Tibial nerve (tissue), 4 donors: ENCODE data around the gene GJB2. TPM values are rescaled to one million over a fixed set of nuclear protein-coding genes. Genes with fewer than 3 reads are reported as not detected.

Experiments used
- DNase-seq, 2 donors: peaks; one replicate each; pipeline ENCODE4 v3.0.0-alpha.2; 2019; ENCODE audit warnings: low spot score in 2 of 2
- H3K27ac ChIP-seq, 4 donors: fragments of 200-600 bp; sonication (generic) in 3 of 4; one replicate each; pipeline ENCODE4 v1.5.1; 2017 to 2019; ENCODE audit warnings: mild to moderate bottlenecking in 1 of 4
- H3K27me3 ChIP-seq, 2 donors: fragments of 200-600 bp; sonication (generic) in 1 of 2; one replicate each; pipeline versions ENCODE4 v1.5.1 to v1.6.0; 2017 to 2019
- H3K36me3 ChIP-seq, 3 donors: fragments of 200-600 bp; sonication (generic); one replicate each; pipeline ENCODE4 v1.5.1; 2018 to 2019
- H3K4me1 ChIP-seq, 4 donors: fragments of 200-600 bp; sonication (generic) in 3 of 4; one replicate each; pipeline ENCODE4 v1.5.1; 2017 to 2019
- H3K4me3 ChIP-seq, 4 donors: fragments of 200-600 bp; sonication (generic) in 3 of 4; one replicate each; pipeline ENCODE4 v1.5.1; 2017 to 2019; ENCODE audit warnings: mild to moderate bottlenecking in 1 of 4, moderate library complexity in 1 of 4
- H3K9me3 ChIP-seq, 4 donors: fragments of 200-600 bp; sonication (generic) in 3 of 4; one replicate each; pipeline ENCODE4 v1.5.1; 2017 to 2019
- CTCF ChIP-seq, 5 experiments: fragments of 200-600 bp in 3 of 5; fragments of 450-650 bp in 2 of 5; sonication (generic) in 3 of 5; IDR thresholded peaks; one replicate each; pipeline ENCODE4 v1.5.1; 2016 to 2019; ENCODE audit warnings: antibody characterized with exemption in 5 of 5, mild to moderate bottlenecking in 3 of 5, moderate library complexity in 2 of 5
- EP300 ChIP-seq, 2 donors: sonication (generic); formaldehyde crosslinking; IDR thresholded peaks; one replicate each; pipeline ENCODE4 v1.6.1; 2017; ENCODE audit warnings: antibody characterized with exemption in 2 of 2, mild to moderate bottlenecking in 1 of 2
- POLR2A ChIP-seq, 2 donors: fragments of 450-650 bp; IDR thresholded peaks; one replicate each; pipeline ENCODE4 v1.6.1; 2017; ENCODE audit warnings: antibody characterized with exemption in 2 of 2, mild to moderate bottlenecking in 2 of 2, moderate library complexity in 2 of 2
- WGBS, 2 donors: methylation state at CpG; one replicate each; pipeline ENCODE4 v1.1.5; 2018; 5-methylcytosine and 5-hydroxymethylcytosine counted together
- total RNA-seq, 4 donors: library from RNA; depleted of rRNA; stranded (reverse); fragments of >200 nt; gene quantifications; one replicate each; pipeline ENCODE4 v1.1.0, GENCODE V29; 2016

GJB2 gene
- total RNA-seq, 4 donors from 2014 or later: 0.20 to 3.3 (median 1.3) TPM

DNA sequence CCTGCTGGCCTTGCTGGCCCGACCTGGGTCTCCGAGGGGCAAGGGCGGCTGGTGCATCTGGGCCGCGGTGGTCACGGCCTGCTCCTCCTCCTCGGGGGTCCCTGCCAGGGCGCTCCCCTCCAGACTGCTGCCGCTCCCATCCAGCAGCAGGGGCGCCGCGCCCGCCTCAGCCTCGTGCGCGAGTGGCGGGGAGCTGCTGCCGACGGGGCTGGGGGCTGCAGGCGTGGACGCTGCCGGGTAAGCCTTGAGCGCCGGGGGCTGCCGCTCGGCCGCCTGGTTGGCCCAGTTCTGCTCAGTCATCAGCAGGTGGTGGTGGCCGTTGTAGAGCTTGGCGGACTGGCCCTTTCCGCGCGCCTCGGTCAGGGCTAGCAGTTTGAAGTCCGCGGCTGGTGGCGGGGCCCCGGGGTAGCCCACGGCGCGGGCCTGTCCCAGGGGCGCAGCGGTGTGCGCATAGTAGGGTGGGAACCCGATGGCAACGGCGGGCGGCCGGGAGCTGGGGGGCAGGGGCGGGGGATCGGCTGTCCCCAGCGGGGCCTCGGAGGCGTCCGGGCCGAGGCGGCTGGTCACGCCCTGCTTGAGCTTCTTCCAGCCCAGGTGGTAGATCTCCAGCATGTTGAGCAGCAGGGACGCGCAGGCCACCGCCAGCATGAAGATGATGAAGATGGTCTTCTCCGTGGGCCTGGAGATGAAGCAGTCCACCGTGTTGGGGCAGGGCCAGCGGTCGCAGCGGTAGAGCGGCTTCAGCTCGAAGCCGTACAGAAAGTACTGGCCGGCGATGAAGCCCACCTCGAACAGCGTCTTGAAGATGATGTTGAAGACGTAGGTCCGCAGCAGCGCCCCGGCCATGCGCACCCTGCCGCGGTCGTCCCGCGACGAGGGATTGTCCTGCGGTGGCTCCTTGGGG lies 50.5 kb downstream of the GJB2 start:
- H3K9me3 ChIP-seq: no peaks in the 10 kb centered on the region
- no peak for DNase-seq
- TF ChIP-seq CTCF (IDR thresholded peaks at IDR 0.05) (no peak), POLR2A (IDR thresholded peaks at IDR 0.05) (no peak), EP300 (IDR thresholded peaks at IDR 0.05) (no peak)
- H3K27me3 ChIP-seq: peaks cover 0 to 66% of the 10 kb centered on the region in 2 donors
- H3K4me1 ChIP-seq: peaks cover 0 to 10% (median 8%) of the 10 kb centered on the region in 4 donors
- H3K36me3 ChIP-seq: no peaks in the 10 kb centered on the region
- H3K4me3 ChIP-seq: peak overlapping the region in 1 of 4 donors; percentile 9
- 55 to 58% methylated on average over 27 to 52 of the region's 84 CpGs for WGBS, 2 donors
- no peak overlapping the region for H3K27ac ChIP-seq

DNA sequence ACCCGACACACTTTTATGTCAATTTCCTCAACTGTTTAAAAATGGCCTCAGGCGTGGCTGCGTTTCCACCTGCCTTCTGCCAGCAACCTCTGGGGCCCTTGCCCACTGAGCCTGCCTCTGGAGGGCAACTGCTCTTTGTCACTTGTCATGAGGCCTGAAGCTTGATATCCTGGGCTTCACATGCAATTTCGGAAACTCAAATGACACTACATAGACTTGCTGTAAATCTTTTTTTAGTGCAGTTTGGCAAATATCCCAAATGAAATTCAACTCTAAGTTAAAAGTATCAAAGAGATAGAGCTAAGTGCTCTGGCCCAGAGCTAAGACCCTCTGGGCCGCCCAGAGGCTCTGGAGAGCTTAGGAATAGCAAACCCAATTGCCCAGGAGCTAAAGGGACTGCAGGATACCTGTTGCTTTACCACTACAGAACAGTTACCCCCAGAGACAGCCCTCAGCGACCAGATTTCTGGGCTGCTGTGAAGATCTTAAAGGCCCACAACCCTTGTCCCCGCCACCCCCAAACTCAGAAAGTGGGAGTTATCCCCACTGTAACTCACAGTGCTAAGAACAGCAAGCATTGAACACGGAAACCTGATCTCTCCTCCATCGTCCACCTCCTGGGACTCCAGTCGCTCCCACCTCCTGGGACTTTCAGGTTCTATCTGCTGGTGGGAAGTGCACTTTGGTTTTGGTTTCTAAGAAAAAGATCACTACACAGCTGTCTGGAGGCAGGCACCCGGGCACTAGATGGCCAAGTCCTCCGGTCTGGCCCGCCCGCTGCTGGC lies 51.3 kb downstream of the GJB2 start:
- Histone ChIP-seq H3K4me3 (peak overlapping the region in 1 of 4 donors; percentile 9), H3K27ac (no peak overlapping the region), H3K9me3 (no peaks in the 10 kb centered on the region), H3K4me1 (peaks cover 0 to 17% (median 8%) of the 10 kb centered on the region in 4 donors), H3K27me3 (peaks cover 0 to 67% of the 10 kb centered on the region in 2 donors), H3K36me3 (no peaks in the 10 kb centered on the region)
- DNase-seq: no peak
- TF ChIP-seq POLR2A (IDR thresholded peaks at IDR 0.05) (no peak), EP300 (IDR thresholded peaks at IDR 0.05) (no peak), CTCF (IDR thresholded peaks at IDR 0.05) (no peak)
- 67 to 72% methylated on average over 13 to 14 of the region's 14 CpGs for WGBS, 2 donors

DNA sequence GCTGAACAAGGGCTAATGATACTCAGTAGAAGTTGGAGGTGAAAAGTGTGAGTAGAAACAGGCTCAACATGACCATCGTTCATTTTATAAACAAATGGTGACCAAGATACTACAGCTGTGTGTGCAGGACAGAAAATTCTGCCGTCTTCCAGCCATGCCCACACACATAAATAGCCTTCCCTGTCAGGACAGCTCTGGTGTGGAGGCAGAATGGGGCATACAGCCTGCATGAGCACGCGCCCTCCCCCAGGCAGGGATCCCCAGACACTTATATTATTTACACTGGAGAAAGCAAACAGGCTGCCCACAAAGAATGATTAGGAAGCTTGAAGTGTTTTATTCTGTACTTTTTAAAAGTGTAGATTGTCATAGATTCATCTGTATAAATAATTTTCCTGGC lies 52.3 kb downstream of the GJB2 start:
- no peak for TF ChIP-seq CTCF (IDR thresholded peaks at IDR 0.05)
- no peak for TF ChIP-seq POLR2A (IDR thresholded peaks at IDR 0.05)
- no peak for TF ChIP-seq EP300 (IDR thresholded peaks at IDR 0.05)
- H3K36me3 ChIP-seq: no peaks in the 10 kb centered on the region
- 53 to 65% methylated on average over 4 of the region's 4 CpGs for WGBS, 2 donors
- DNase-seq: no peak
- H3K9me3 ChIP-seq: no peaks in the 10 kb centered on the region
- no peak overlapping the region for H3K4me3 ChIP-seq
- H3K4me1 ChIP-seq: peaks cover 0 to 17% (median 8%) of the 10 kb centered on the region in 4 donors
- peaks cover 0 to 72% of the 10 kb centered on the region in 2 donors for H3K27me3 ChIP-seq
- H3K27ac ChIP-seq: no peak overlapping the region

GRCh38 chr13:20137875-20138274 lies 54.9 kb downstream of the GJB2 start:
- DNase-seq: no peak
- H3K9me3 ChIP-seq: no peaks in the 10 kb centered on the region
- no peak overlapping the region for H3K4me3 ChIP-seq
- WGBS, 2 donors: 77 to 80% methylated on average over 2 of the region's 2 CpGs
- H3K27me3 ChIP-seq: peaks cover 0 to 85% of the 10 kb centered on the region in 2 donors
- H3K27ac ChIP-seq: no peak overlapping the region
- no peaks in the 10 kb centered on the region for H3K36me3 ChIP-seq
- no peak for TF ChIP-seq POLR2A (IDR thresholded peaks at IDR 0.05)
- TF ChIP-seq EP300 (IDR thresholded peaks at IDR 0.05): no peak
- no peak for TF ChIP-seq CTCF (IDR thresholded peaks at IDR 0.05)
- H3K4me1 ChIP-seq: peaks cover 0 to 17% (median 8%) of the 10 kb centered on the region in 4 donors

Other genes with a start within 250 kb of the GJB2 start
- gene ZMYM2, start 234.2 kb downstream of the GJB2 start, total RNA-seq: 10 to 100 TPM; 60.7 to 75.3 (median 68.1) TPM
- gene GJA3, start 31.9 kb downstream of the GJB2 start, total RNA-seq: under 1 TPM in 1 of 4 donors, not detected in 3; under 0.01 TPM
- gene GJB6, start 39.4 kb upstream of the GJB2 start, total RNA-seq: not detected